Measurements from ENCODE around the gene PTGR3. TPM values are rescaled to one million over a fixed set of nuclear protein-coding genes. Genes with fewer than 3 reads are reported as not detected.

PTGR3 gene
- total and polyA plus RNA-seq, 2 of the 8 experiments (the other 6 are each of a cell fraction or from before 2014, with no cell fraction given), result 2.0 to 3.6 TPM

GRCh38 chr18:75183973-75184493 lies 24.9 kb downstream of the PTGR3 start (continued):
- no peak for TF ChIP-seq RAD21 (IDR thresholded peaks at IDR 0.05 in 1 of 2, conservative IDR thresholded peaks at IDR 0.05 in 1 of 2; ENCODE audit: low read depth in 2 of 2, low read length in 2 of 2)
- no peak for TF ChIP-seq POU5F1 (IDR thresholded peaks at IDR 0.05; ENCODE audit: low read depth, low read length)
- TF ChIP-seq TAF7 (optimal IDR thresholded peaks at IDR 0.05; ENCODE audit: borderline replicate concordance, low read depth, low read length), result no peak
- TF ChIP-seq KDM5A (IDR thresholded peaks at IDR 0.05; ENCODE audit: low read length), result no peak
- TF ChIP-seq GABPA (IDR thresholded peaks at IDR 0.05; ENCODE audit: borderline replicate concordance, insufficient read depth, low read length), result no peak
- no peak for TF ChIP-seq SUZ12 (IDR thresholded peaks at IDR 0.05; ENCODE audit: low read length)

Data from H1 (cell line).